HG02763 (cell line): ENCODE measurements around the gene SMC2.
A peak's percentile ranks its signal among the peaks of the same experiment; 100 is the strongest.

Source experiments
- ATAC-seq: cut with Tn5 transposase; IDR thresholded peaks from one replicate; pipeline ENCODE4 v1.9.1; 2021; ENCODE audit warnings: mild to moderate bottlenecking, moderate library complexity; ENCODE audit not compliant: unreplicated experiment

SMC2 gene

DNA sequence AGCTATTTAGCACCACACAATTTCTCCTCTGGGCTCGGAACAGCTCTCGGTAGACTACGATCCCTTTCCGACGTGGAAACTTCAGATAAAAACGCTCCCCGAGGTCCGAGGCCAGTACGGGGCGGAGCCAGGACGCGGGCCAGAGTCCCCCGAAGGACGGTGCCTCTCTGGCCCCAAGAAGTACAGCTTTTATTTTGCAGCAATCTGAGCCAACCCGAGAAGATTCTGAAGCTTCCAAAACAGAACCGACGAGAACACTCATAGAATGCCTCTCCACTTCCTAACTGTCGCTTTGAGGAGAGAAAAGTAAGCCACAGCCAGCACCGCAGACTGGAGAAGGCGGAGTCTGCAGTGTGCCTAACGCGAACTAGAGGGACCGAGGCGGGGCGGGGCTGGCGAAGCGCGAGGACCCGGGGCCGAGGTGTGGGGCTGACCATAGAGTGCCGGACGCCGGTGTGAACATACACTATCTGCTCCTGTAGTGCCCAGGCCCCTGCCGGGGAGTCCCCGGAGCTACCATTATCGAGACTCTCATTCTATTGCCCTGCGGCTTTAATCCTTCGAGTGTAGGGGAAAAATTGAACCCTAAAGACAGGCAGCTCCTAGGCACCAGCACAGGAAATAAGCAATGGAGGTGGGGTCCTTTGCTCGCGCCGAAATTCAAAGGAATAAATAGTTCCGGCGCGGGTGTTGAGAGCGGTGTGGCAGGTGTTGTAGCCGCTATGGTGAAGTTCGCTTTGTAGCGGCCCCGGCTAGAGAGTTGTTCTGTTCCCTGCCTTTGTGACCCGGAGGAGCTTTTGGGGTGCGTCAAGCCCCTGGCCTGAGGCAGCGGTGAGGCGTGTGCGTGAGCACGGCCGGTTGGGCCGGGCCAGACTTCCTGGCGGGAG is at the start of gene SMC2:
Gene SMC2, plus strand, starts transcription at position 663 of the 887 bp plus-strand sequence. CDS start 1,076 bp downstream, outside the sequence.
- peak; percentile 92 for ATAC-seq

DNA sequence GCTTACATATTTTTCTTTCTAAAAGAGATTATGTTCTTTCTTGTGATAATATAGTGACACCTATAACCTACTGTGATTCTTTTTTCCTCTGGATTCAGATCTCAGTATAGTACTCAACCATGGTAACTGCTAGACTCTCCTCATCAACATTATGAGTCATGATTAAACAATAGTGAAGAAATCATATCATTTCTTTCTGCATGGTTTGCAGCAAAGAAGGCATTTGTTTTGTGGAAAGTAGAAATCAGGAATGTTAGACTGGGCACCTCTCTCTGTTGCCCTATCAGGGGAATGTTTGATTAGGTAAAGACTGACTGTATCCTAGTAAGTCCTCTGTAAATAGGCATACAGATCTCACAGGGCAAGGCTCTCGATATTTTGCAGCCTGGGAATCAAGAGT is 25.6 kb upstream of the SMC2 start:
- ATAC-seq, result no peak

DNA sequence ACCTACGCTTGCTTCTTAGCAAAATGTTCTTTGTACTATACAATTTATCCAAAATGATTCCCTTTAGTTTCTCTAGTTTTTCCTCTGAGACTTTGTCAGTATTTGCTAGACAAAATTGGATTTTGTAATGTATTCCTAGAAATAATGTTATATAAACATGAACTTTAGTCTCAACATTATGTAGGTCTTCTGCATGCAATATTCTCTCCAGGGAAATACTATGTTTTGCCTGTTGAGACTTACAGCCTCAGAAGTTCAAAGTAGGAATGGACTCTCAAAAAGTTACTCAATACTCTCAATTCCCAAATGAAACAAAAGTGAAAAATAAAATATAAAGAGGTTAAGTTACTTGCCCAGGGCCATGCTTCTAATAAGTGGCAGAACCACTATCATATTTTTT is 24.8 kb upstream of the SMC2 start:
- ATAC-seq, result no peak

GRCh38 chr9:104071589-104071988 is 22.5 kb upstream of the SMC2 start:
- ATAC-seq, result no peak

DNA sequence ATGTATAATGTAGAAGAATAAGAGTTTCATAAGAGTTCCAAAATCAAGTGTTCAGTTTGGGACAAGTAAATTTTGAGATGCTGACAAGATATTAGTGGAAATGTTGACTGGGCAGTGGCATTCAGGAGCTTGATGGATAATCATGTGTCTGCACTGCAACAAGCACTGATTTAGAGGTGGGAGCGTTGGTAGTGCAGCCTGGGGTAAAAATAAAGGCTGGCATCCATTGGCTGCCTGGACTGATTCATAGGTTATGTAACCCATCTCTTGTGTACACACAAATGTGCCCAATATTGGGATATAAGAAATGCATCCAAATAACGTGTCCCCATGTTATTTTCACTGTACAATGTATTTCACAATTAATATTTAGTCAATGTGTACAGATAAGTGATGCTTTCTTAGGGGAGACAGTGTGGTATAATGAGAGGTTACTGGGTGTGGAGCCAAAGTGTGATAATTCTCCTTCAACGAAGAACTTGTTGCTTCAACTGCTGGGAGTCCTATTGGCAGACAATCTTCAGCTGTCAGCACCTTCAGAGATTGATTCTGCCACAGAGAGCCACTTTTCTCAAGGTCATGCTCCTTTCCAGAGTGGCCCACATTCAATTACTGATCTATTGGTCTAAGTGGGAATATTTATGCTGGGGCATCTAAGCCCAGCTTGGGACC is 20.9 kb upstream of the SMC2 start:
- ATAC-seq, result no peak

DNA sequence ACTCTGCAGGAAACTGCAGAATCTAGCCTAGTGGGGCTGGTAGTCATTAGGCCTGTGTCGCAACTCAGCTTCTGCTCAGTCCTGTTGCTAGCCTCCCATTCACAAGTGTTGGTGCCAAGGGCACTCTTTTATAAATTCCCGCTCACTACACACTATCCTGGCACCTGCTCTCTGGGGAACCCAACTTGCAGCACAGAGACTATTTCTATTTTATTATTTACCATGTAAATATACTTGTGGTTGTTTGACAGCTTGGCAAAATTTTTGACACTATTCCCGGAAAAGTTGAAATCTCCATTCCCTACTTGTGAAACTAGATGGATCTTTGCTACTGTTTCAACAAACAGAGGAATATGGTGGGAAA is 20.4 kb upstream of the SMC2 start:
- no peak for ATAC-seq

- ATAC-seq, result no peak
Observed at GRCh38 chr9:104074876-104075275, 19.2 kb upstream of the SMC2 start.

DNA sequence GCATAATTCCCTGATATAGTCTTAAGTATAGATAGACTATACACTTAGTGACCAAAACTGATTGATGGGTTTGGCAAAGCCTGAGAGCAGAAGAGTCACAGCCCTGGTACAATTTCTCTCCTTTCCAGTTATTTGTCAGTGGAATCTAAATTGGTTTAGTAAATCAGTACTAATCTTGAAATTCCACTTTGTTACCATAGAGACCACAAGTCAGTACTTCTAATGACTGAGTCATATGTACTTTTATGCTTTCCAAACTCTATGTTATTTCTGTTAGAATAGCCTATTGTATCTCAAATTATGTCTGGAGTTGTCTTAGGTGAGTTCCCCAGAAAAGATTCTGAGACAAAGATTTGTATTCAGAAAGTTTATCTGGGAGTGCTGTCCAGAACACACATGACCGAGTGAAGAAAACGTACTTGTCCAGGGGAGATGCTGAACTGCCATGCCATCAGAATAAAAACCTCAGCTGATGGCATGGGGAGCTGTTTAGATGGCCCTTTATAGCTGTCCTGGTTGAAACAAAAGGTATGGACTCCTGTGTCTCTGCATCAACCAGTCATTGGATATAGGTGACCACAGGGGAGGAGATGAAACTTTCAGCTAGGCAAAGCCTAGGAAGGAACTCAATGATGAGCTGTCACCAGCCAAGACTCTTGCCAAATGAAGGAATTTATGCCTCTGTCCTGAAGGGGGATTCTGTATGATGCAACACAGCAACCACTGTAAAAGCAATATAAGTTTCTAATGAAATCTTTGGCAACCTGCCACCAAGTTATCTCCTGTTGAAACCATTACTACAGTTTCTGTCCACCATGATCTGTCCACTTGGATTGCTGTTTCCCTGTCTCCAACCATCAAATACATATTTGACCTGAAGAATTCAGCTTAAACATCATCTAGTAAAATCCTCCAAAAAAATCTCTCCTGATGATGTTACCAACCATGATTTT is 18.0 kb upstream of the SMC2 start:
- ATAC-seq, result no peak

DNA sequence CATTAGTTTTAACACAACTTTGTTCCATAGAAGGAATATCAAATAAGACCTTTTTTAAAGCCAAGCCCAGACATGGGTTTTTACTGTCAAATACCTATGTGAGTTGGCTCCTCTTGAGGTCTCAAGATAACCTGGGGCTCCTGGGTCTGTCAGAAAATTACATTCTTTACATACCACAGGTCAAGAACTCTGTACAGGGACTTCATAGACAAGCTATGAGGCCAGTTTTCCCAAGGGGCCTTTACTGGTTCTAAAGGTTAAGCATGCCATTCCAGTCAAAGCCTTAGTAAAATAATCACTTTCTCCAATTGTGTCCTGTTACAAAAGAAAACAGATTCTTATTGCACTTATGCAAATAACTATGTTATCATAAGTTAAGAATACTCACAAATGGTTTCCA is 15.5 kb upstream of the SMC2 start:
- no peak for ATAC-seq

DNA sequence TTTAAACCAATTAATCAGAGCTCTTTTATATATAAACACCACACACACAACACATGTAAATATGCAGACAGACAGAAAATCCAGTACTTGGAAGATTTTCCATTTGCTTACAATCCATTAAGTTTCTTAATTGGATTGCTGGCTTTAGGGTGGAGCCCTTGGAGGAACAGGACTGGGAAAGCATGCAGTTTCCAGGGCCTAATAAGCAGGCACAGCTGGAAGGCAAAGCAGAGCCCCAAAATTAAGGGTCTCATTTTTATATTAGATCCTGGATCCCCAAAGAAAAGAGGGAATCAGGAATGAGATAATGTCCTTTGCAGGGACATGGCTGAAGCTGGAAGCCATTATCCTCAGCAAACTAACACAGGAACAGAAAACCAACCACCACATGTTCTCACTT is 13.1 kb upstream of the SMC2 start:
- no peak for ATAC-seq

GRCh38 chr9:104082168-104082567 is 11.9 kb upstream of the SMC2 start:
- no peak for ATAC-seq

- no peak for ATAC-seq
Observed at GRCh38 chr9:104085525-104085924, 8.6 kb upstream of the SMC2 start.

DNA sequence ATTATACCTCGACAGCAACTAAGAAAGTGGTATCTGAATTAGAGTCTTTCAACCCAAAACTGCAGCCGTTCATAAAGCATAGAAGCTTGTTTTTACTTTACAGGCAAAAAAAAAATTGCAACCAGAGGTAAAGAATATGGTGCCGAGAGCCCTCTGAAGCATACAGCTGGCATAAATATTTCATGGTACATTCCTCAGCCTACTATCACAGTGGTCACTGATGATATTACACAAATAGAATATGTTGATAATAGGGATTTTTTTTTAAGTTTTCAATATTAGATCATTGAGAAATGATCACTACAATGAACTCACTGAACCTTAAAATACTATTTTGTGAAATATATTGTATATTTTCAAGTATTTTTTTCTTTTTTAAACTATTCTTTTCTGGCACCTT is 6.2 kb upstream of the SMC2 start:
- ATAC-seq, result no peak

DNA sequence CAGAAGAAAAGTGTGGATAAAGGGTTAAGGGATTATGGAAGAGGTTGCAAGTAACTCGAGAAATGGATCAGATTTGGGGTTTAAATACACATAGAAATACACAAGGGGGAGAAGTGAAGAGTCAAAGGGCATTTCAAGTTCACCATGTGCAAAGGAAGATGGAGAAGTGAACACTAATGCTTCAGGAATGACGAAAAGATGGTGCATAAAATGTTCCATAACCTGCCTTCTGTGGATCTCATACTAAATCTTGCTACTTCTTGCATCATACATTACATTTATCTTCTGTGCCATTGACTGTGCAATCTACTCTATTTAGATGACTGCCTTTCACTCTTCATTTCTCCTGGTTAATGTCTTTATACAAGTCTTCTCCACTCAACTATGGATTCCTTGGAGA is 5.7 kb upstream of the SMC2 start:
- no peak for ATAC-seq

GRCh38 chr9:104090578-104090977 is 3.5 kb upstream of the SMC2 start:
- no peak for ATAC-seq

- no peak for ATAC-seq
Observed at GRCh38 chr9:104091116-104091515, 3.0 kb upstream of the SMC2 start.

DNA sequence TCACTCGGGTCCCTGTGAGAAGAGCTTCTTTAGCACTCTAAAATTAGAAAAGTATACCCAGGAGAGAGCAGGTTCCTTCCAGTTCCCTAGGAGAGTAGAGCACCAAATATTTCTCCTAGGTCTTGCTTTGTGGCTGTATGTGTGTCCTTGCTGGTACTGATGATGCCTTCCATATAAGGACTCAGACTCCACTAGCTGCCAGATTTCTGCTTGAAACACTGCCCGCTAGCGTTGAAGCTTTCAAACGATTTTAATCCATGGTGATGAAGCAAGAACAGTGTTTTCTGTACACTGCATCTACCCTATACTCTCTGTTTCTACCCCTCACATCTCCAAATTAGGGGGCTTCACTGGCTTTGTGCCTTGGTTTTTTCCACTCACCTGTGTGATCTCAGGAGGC is 2.4 kb upstream of the SMC2 start:
- ATAC-seq, result no peak

DNA sequence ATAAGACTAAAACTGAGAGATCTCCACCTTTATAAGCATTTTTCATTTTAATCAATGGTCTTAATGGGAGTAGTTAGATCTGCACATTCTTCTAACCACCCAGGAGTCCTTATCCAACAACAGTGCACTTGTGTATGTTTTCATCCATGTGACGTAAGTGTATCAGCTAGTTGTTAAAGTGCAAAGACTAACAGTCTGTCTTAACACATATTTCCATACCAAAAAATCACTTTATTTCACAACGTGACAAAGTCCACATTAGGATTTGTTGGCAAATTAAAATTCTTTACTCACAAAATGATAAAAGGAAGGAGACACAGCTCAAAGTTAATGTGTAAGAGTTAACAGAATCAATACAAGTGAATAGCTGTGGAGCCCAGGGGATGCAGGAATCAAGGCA is 1.9 kb upstream of the SMC2 start:
- no peak for ATAC-seq

- ATAC-seq, result no peak
Observed at GRCh38 chr9:104092875-104093600, 1.1 kb upstream of the SMC2 start.

- ATAC-seq, result peak; percentile 1
Observed at GRCh38 chr9:104094534-104095015, 466 bp downstream of the SMC2 start.
